NCI-H226 (cell line): ENCODE data around the gene CCL5.

Source experiments
- DNase-seq: peaks from one replicate; pipeline ENCODE4 v3.0.0-alpha.2; 2015

Gene CCL5

GRCh38 chr17:35865412-35866340 is 14.5 kb downstream of the CCL5 start:
- no peak for DNase-seq

DNA sequence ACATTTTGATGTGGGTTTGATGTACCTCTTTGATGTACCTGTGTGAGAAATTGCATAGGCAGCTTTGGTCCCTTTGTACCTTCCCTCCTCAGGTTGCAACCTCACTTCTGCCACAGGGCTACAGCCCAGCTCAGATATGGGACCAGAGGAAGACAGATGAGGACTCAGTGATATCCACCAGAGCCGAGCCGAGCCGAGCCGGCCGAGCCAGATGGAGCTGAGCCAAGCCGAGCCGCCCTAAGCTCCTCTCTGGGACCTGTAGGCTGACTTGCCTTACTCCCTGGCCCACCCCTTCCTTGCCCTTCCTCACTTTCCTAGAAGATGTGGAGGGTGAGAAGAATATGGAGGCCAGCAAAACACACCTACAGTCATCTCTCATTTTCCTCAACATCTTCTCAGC is 15.3 kb downstream of the CCL5 start:
- DNase-seq = no peak

- no peak for DNase-seq
Observed at GRCh38 chr17:35856603-35857002, 23.6 kb downstream of the CCL5 start.

DNA sequence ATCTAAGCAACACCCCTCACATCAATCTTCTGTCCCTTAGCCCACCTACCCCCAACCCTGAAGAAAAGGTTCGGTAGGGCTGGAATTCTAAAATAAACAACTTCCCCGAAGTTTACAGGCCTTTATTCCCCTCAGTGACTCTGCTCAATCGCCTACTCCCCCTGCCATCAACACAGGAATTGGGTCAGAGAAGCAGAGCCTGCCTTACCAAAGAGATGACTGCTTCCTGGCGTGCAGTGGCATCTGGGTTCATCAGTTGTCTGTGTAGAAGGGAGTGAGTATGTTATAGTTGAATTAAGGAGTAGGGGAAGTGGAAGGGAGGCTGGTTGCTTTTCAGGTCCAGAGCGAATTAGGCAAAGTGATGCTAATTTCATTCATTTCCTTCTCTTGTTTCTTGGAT is 24.2 kb downstream of the CCL5 start:
- no peak for DNase-seq

DNA sequence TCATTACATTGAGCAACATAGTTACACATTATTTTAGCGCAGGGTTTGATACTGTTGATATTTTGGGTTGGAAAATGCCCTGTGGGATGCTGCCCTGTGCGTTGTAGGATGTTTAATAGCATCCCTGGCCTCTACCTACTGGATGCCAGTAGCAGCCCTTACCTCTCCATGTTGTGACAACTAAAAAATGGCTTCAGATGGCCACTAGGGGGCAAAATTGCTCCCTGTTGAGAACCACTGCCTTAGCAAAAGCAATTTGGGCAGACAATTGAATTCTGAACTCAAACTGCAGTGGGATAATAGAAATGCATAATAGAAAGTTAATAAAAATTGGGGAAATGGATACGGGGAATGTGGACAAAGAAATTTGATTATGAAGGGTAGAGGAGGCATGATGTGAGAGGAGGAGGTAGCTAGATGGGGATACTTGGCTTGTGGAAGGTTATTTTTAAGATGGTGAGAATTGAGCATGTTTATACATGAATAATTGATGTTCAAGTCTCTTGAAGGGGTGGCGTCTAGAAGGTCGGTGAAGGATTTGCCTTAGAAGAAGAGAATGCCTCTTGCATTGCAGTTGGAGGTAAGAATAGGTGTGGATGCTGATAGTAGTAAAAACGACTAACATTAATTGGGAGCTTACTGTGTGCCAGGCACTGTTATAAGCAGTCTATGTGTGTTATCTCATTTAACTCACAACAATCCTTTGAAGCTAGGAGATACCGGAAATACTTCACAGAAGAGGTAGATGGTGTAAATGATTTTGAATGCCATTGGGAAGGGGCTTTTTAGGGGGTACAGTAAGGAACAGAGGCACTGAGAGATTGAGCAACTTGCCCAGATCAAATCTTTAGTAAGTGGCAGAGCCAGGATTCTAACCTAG is 30.5 kb downstream of the CCL5 start:
- peak; percentile 35 for DNase-seq

GRCh38 chr17:35847633-35848373 is 32.4 kb downstream of the CCL5 start:
- no peak for DNase-seq

DNA sequence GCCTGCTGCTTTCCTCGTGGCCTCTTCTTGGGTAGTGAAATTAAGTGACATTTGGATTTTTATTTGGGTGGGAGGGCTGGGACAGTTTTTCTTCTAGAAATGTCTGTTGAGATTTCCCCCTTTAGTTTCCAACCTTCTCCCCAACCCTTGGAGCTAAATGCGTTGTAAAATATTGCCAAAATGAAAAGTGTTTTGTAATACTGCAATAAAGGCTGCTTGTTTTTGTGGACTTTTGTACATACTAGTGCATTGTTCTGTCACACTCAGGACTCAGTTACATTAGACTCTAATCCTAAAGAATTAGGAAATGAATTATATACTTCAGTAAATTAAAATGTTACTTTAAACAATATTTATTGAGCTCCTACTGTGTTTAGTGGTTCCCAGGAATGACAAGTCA is 33.2 kb downstream of the CCL5 start:
- DNase-seq = no peak

GRCh38 chr17:35846055-35846809 is 33.9 kb downstream of the CCL5 start:
- no peak for DNase-seq

DNA sequence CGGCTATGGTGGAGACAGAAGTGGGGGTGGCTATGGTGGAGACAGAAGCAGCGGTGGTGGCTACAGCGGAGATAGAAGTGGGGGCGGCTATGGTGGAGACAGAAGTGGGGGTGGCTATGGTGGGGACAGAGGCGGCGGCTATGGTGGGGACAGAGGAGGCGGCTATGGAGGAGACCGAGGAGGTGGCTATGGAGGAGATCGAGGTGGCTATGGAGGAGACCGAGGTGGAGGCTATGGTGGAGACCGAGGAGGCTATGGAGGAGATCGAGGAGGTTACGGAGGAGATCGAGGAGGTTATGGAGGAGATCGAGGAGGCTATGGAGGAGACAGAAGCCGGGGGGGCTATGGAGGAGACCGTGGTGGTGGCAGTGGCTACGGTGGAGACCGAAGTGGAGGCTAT is 35.6 kb downstream of the CCL5 start:
- DNase-seq = no peak

GRCh38 chr17:35843698-35844097 is 36.5 kb downstream of the CCL5 start:
- DNase-seq = no peak

DNA sequence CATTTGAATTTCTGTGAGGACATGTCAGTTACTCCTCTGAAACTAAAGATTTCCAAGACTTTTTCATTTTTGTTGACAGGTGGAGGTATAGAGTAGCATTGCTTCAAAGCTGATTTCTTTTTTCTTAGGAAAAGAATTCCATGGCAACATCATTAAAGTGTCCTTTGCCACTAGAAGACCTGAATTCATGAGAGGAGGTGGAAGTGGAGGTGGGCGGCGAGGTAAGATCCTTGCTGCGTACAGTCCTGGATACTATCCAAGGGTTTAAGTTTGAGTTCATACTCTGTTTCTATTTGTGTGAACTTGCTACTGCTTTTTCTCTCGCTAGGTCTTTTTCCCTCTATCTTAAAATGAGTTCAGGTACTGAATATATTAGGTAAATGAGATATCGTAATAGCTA is 37.9 kb downstream of the CCL5 start:
- DNase-seq = no peak

GRCh38 chr17:35841505-35841904 is 38.7 kb downstream of the CCL5 start:
- DNase-seq = peak; percentile 68

DNA sequence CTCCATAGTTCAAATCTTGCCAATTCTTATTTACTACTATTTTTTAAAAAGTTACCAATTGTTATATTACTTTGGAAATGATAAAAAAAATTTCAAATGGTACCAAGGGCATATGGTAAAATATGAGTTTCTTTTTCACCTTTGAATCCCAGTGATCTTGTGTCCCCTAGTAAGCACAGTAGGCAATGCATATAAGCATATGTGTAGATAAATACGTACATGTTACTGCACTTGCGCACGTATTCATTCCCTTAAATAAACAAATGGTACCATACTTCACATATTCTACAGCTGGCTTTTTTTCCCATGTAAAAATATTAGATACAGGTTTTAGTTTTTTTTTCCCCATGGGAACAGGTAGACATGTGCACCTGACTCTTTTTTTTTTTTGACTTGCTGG is 39.1 kb downstream of the CCL5 start:
- no peak for DNase-seq

- DNase-seq = no peak
Observed at GRCh38 chr17:35825206-35825605, 55.0 kb downstream of the CCL5 start.
